Muscle layer of duodenum (tissue), 2 donors: ENCODE measurements around the gene SCRN2.

Experiments
- H3K27ac ChIP-seq: one replicate; pipeline ENCODE4 v1.7.0; 2013; ENCODE audit warnings: mild to moderate bottlenecking, low read length
- H3K27me3 ChIP-seq: one replicate; pipeline ENCODE4 v1.7.0; 2013; ENCODE audit warnings: low read depth, mild to moderate bottlenecking, control low read depth, low read length
- H3K36me3 ChIP-seq, 2 donors: one replicate each; pipeline ENCODE4 v1.7.0; 2013; ENCODE audit warnings: low read length in 2 of 2, control low read depth in 1 of 2, mild to moderate bottlenecking in 1 of 2; ENCODE audit not compliant: insufficient read depth in 2 of 2, control insufficient read depth in 1 of 2
- H3K4me1 ChIP-seq, 2 donors: one replicate each; pipeline ENCODE4 v1.7.0; 2013; ENCODE audit warnings: low read length in 2 of 2, mild to moderate bottlenecking in 2 of 2, control low read depth in 1 of 2, moderate library complexity in 1 of 2; ENCODE audit not compliant: insufficient read depth in 2 of 2, control insufficient read depth in 1 of 2
- H3K4me3 ChIP-seq, 2 donors: one replicate each; pipeline ENCODE4 v1.7.0; 2013; ENCODE audit warnings: low read length in 2 of 2, low read depth in 1 of 2, mild to moderate bottlenecking in 1 of 2
- H3K9me3 ChIP-seq, 2 donors: one replicate each; pipeline ENCODE4 v1.7.0; 2013; ENCODE audit warnings: low read length in 2 of 2, control low read depth in 1 of 2, mild to moderate bottlenecking in 1 of 2; ENCODE audit not compliant: control insufficient read depth in 1 of 2
- donor health status: healthy.

SCRN2 gene

DNA sequence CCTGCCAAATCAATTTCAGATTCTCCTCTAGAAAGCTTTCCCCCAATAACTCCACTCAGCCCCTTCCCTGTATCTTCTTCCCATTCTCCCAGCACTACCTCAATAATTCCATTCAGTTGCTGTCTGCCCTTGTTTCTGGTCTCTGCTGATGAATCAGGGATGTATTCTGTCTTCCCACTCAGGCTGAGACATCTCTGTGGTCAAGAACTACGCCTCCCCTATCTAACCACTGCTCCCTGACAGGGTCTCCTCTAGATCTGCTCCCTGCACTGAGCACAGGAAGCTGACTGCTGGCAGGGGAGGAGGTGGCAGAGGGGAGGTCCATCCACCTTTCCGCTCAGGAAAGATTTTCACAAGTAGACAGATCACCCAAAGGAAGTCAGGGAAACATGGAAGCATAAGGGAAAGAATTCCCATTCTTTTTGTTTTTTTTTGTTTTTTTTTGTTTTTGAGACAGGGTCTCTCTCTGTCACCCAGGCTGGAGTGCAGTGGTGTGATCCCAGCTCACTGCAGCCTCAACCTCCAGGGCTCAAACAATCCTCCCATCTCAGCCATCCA lies 38.0 kb upstream of the SCRN2 start:
- Histone ChIP-seq H3K9me3 (no peaks in the 10 kb centered on the region), H3K4me1 (peaks cover 5 to 6% of the 10 kb centered on the region in 2 donors), H3K27me3 (peaks cover 6% of the 10 kb centered on the region), H3K4me3 (no peak overlapping the region), H3K36me3 (no peaks in the 10 kb centered on the region), H3K27ac (no peak overlapping the region)

DNA sequence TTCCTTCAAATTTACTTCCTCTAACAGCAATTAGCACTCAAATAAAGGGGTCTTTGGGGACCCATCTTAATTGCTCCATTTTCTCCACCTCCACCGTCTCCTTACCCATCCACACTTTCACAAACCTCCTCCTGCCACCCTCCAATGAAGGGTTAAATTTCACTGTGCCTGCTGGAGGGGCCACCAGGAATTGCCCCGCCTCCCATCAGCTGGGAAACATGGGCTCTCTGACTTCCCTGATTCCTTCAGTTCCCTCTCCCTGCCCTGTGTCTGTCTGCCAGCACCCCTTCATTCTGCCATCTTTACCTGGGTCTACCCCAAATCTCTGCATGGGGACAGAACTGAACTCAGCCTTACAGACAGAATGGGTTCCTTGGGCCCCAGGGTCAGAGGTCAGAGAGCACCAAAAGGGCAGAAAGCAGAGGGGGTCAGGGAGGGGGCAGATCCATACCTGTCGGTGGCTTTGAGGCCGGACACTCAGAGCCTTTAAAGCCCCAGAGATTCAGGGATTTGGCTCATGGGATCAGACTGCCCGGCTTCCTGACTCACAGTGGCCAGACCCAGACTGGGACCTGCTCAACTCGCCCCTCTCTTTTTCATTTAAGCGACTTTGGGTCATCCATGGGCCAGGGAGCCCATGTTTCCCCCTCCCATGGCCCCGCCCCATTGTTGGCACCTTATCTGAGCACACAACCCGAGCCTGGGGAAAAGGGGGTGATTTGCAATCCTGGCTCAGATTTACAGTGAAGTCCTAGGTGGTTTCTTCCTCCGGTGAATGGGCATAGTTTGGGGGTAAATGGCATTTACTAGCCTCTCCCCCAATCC lies 37.3 kb upstream of the SCRN2 start:
- H3K4me3 ChIP-seq: no peak overlapping the region
- no peak overlapping the region for H3K27ac ChIP-seq
- H3K36me3 ChIP-seq: no peaks in the 10 kb centered on the region
- peaks cover 6% of the 10 kb centered on the region for H3K27me3 ChIP-seq
- H3K9me3 ChIP-seq: no peaks in the 10 kb centered on the region
- peaks cover 5 to 6% of the 10 kb centered on the region in 2 donors for H3K4me1 ChIP-seq

DNA sequence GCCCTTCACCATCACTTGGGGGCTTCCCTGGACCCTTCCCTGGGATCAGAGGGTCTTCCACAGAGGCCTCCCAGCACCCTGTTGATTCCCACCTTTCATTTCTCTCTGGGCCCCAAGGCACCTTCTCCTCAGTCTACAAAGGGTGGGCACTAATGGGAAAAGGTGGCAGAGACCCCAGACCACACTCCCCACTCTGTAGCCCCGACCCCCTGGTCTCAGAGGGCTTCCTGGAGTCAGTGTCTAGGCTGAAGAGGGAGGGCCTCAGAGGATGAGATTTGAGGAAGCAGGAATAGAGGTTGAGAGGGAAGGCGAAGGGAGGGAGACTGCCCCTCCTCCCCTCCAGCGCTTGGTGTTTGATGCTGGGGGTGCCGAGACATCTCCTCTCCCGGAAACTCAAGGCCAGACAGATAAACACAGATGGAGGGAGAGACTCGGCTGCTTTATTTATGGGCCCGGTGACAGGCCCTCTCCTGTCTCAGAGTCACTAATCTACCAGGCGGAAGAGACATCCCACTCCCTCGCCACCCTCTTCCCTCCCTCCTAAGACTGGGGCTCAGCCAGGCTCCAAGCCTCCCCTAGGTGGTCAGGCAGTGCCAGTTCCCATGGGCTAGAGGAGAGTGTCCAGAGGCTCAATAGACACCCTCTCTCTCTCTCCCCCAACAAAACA lies 36.4 kb upstream of the SCRN2 start:
- peaks cover 11% of the 10 kb centered on the region for H3K27me3 ChIP-seq
- H3K27ac ChIP-seq: no peak overlapping the region
- H3K4me1 ChIP-seq: peaks cover 5 to 6% of the 10 kb centered on the region in 2 donors
- no peaks in the 10 kb centered on the region for H3K36me3 ChIP-seq
- no peak overlapping the region for H3K4me3 ChIP-seq
- no peaks in the 10 kb centered on the region for H3K9me3 ChIP-seq

DNA sequence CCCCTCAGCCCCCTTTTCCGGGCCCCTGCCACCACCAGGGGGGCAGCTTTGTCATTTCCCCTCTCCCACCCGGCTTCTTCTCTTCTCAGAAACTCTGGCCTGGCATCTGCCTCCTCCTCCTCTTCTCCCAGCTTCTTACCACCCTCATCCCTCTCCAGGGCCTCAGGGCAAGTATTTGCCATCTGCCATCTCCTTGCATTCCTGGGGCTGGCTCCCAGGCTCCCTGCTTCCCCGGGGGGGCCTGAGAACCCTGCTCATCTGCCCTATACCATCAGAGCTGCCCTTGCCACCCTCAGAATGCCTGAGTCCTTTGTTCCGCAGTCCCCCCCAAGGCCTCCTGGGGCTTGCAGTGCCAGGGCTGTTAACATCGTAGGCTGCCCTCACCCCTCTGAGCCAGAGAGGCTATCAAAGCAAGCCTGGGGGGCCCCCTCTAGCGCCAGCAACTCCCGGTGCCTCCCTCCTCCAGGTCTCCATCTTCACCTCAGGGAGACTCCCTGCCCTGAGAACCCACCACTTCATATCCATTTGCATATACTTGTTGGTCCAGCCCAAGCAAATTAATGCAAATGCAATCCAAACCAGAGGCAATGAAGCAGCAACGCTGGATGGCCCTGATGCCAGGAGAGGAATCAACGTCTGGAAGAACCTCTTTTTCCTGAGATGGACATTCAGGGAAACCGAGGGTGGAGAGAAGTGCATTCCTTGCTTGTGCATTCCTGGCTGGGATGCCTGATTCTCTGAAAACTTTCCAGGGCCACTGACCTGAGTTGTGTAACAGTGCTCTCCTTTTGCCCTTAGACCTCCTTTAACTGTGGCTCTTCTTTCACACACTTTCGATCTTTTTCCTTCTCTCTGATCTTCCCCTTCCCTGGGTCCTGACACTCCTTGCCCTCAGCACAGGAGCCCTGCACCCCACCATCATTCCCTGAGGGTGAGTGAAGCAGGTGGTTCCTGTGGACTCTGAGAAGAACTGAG lies 34.2 kb upstream of the SCRN2 start:
- Histone ChIP-seq H3K27ac (no peak overlapping the region), H3K27me3 (peaks cover 17% of the 10 kb centered on the region), H3K4me1 (no peaks in the 10 kb centered on the region), H3K9me3 (no peaks in the 10 kb centered on the region), H3K4me3 (no peak overlapping the region), H3K36me3 (no peaks in the 10 kb centered on the region)

DNA sequence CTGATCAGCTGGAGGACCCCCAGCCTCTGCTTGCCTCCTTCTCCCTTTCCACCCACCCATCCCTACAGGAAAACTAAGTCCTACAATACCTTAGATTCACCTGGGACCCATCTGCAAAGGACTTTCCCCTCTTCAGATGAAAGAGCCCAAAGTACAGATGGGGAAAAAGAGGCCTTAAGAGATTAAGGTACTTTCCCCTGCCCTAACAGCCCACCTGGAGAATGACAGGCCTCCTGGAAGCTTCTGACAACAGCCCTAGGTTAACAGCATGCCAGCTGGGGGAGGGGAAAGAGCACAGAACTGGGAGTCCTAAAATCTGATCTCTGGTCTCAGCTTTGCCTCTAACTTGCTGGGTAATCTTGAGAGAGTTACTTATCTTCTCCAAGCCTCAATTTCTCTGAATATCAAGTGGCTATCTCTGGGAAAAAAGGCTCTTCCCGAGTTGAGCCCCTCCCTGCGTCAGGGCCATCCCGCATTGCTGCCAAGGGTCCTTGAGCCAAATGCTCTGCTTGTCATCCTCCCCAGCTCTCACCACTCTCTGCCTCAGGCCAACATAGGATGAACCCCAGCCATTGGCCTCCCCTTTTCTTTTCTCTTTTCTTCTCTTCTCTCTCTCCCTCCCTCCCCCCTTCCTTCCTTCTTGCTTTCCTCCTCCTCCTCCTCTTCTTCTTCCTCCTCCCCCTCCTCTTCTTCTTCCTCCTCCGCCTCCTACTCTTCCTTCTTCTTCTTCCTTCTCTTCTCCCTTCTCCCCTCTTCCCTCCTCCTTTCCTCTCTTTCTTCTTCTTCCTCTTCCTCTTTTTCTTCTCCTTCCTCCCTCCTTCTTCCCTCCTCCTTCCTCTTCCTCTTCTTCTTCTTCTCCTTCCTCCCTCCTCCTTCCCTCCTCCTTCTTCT lies 32.4 kb upstream of the SCRN2 start:
- Histone ChIP-seq H3K4me1 (no peaks in the 10 kb centered on the region), H3K27ac (no peak overlapping the region), H3K4me3 (no peak overlapping the region), H3K27me3 (peaks cover 17% of the 10 kb centered on the region), H3K36me3 (no peaks in the 10 kb centered on the region), H3K9me3 (no peaks in the 10 kb centered on the region)

DNA sequence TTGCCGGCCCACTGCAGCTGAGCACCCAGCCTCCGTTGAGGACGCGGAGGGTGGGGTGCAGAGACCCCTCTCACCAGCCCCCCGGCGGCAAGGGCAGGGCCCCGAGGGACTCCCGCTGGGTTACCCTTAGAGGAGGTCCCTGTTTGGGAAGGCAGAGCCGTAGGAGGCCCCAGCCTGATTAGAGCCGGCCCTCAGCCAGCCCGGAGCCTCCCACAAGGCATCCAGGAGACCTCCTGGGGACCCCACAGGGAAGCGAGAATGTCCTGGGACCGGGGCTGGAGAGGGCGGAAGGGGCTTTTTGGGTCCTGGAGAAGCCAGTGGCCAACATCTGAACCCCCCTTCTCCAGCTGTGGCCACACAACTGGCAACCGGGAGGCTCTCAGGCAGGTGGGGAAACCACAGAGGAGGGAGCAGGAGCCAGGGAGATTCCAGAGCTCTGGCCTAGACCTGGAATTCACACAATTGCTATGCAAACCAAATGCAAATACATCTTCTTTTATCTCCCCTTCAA lies 31.6 kb upstream of the SCRN2 start:
- H3K36me3 ChIP-seq: no peaks in the 10 kb centered on the region
- H3K4me1 ChIP-seq: no peaks in the 10 kb centered on the region
- no peak overlapping the region for H3K4me3 ChIP-seq
- no peaks in the 10 kb centered on the region for H3K9me3 ChIP-seq
- H3K27me3 ChIP-seq: peaks cover 10% of the 10 kb centered on the region
- H3K27ac ChIP-seq: no peak overlapping the region

DNA sequence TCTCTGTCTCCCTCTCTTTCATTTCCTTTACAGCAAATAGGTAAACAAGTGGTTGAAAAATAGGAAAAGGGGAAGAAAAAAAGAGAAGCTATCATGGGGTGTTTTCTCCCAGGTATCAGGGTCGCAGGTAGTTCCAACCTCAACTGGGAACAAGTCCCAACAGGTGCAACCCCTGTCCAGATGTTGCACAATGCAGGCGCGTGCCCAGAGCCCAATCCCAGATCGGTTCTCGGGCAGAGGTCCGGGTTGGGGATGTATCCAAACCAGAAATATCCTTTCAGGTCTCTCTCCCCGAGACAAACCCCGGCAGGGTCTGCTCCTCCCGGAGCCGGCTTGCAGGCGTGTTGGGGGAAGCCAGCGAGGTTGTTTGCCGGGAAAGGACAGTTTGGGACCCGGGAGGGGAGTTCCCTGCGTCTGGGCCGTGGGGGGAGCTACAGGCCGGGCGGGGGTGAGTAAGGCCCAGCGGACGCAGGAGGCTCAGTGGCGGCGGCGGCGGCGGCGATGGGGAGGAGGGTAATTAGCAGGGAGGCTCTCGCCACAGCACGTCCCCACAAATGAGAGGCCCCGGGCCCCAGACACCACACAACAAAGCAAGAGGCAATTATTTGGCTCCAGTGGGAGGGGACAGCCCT lies 31.1 kb upstream of the SCRN2 start:
- Histone ChIP-seq H3K27me3 (peaks cover 10% of the 10 kb centered on the region), H3K4me1 (no peaks in the 10 kb centered on the region), H3K27ac (no peak overlapping the region), H3K9me3 (no peaks in the 10 kb centered on the region), H3K4me3 (no peak overlapping the region), H3K36me3 (no peaks in the 10 kb centered on the region)

DNA sequence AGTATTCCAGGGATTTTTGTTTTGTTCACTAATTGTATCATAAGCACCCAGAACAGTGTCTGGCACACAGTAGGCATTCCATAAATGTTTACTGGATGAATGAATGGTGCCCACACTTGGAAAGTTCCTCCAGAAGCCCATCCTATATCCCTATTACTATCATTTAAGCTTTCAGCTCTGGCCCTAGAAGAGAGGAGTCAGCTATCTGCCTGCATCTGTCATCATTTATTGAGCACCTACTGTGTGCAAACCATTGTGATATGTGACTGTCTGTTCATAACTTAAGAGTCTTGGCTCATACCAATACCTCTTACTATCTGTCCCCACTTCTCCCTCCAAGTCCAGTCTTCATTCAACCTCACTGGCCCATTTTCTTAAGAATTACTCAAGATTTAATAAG lies 30.0 kb upstream of the SCRN2 start:
- Histone ChIP-seq H3K27ac (no peak overlapping the region), H3K36me3 (no peaks in the 10 kb centered on the region), H3K4me3 (no peak overlapping the region), H3K4me1 (no peaks in the 10 kb centered on the region), H3K9me3 (no peaks in the 10 kb centered on the region), H3K27me3 (peaks cover 15% of the 10 kb centered on the region)

DNA sequence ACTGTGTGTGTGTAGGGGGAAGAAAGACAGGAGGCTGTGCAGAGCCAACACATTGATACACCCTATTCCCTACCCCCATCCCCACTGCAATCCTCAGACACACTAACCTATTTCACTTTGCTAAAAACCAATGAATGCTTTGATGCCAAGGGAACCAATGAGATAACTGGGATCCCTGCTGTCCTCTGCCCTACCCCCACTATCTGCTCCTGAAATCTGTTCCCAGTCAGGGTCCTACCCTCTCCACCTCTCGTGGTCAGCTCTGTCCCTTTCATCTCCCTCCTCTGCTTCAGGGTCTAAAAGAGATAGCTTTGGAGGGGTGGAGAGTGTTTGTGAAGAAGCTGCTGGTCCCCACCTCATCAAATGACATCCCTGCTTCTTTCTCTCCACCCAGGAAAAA lies 29.0 kb upstream of the SCRN2 start:
- H3K27me3 ChIP-seq: peaks cover 15% of the 10 kb centered on the region
- no peaks in the 10 kb centered on the region for H3K4me1 ChIP-seq
- no peak overlapping the region for H3K27ac ChIP-seq
- H3K9me3 ChIP-seq: no peaks in the 10 kb centered on the region
- H3K36me3 ChIP-seq: no peaks in the 10 kb centered on the region
- no peak overlapping the region for H3K4me3 ChIP-seq

DNA sequence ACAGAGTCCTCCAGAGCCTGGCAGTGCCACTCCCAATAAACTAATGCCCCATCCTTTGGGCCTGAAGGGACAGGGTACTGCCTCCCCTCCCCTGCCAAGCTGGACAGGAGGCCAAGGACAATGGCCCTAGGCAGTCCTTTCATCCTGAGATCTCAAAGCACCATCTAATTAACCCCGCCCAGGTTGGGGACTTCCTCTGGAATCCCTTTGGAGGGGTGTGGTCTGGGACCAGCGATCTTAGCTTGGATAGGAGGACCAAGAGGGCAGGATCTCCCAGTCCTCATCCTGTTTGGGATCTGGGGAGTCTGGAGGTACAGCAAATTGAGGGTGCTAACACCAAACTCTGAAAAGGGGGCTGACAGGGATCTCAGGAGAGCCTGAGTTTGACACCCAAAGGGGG lies 28.0 kb upstream of the SCRN2 start:
- Histone ChIP-seq H3K4me3 (no peak overlapping the region), H3K4me1 (no peaks in the 10 kb centered on the region), H3K27me3 (peaks cover 15% of the 10 kb centered on the region), H3K9me3 (no peaks in the 10 kb centered on the region), H3K27ac (no peak overlapping the region), H3K36me3 (no peaks in the 10 kb centered on the region)
